ENCODE results near the gene ADD2. TPM values are rescaled to one million over a fixed set of nuclear protein-coding genes. Genes with fewer than 3 reads are reported as not detected.

Gene ADD2
- total RNA-seq, 3 donors from 2014 or later = 4.8 to 13.7 (median 8.0) TPM

- ATAC-seq = no peak
- Mint-ChIP-seq H3K9me3 (no peaks in the 10 kb centered on the region), H3K4me1 (ENCODE audit: low read depth) (peaks cover 4% of the 10 kb centered on the region), H3K27me3 (ENCODE audit: low read depth) (peaks cover 13% of the 10 kb centered on the region), H3K4me3 (no peak overlapping the region), H3K36me3 (ENCODE audit: insufficient read depth) (no peaks in the 10 kb centered on the region)
- no peak for DNase-seq
These were observed 160.9 kb downstream of the ADD2 start for GRCh38 chr2:70607121-70607561.

Other genes starting within 250 kb of the ADD2 start
- gene TGFA, start 214.4 kb downstream of the ADD2 start, total RNA-seq = under 1 TPM; 0.33 to 0.68 (median 0.53) TPM
- gene FIGLA, start 22.4 kb upstream of the ADD2 start, total RNA-seq = not detected
- gene CLEC4F, start 52.4 kb upstream of the ADD2 start, total RNA-seq = not detected
- not detected for gene CD207, start 67.6 kb upstream of the ADD2 start, total RNA-seq
- under 1 TPM in 1 of 3 donors, not detected in 2; 0.11 TPM for gene VAX2, start 132.4 kb upstream of the ADD2 start, total RNA-seq
- not detected for gene ATP6V1B1, start 167.7 kb upstream of the ADD2 start, total RNA-seq
- not detected for gene ANKRD53, start 210.4 kb upstream of the ADD2 start, total RNA-seq
- 10 to 100 TPM; 78.6 to 89.6 (median 79.5) TPM for gene TEX261, start 226.7 kb upstream of the ADD2 start, total RNA-seq